Kidney glomerular epithelial cell (primary cell): ENCODE data around the gene VAX1.
"Not testable (repeated sequence)": the region's sequence is repeated elsewhere in the genome, so short reads cannot be mapped to it uniquely, and the experiment has no call there.

Source experiments
- DNase-seq: peaks from one replicate; lab custom pipeline; 2025; lab: John Stamatoyannopoulos, UW

VAX1 gene

GRCh38 chr10:117135480-117136140 lies 2.5 kb downstream of the VAX1 start:
- DNase-seq: no peak

- no peak for DNase-seq
Observed at GRCh38 chr10:117135026-117135372, 3.1 kb downstream of the VAX1 start.

- no peak for DNase-seq
Observed at GRCh38 chr10:117134306-117135025, 3.6 kb downstream of the VAX1 start.

GRCh38 chr10:117134056-117134305 lies 4.1 kb downstream of the VAX1 start:
- no peak for DNase-seq

- DNase-seq: no peak
Observed at GRCh38 chr10:117133273-117134055, 4.6 kb downstream of the VAX1 start.

- DNase-seq: no peak
Observed at GRCh38 chr10:117132751-117133231, 5.3 kb downstream of the VAX1 start.

GRCh38 chr10:117131376-117132327 lies 6.4 kb downstream of the VAX1 start:
- DNase-seq: no peak

GRCh38 chr10:117130862-117131375 lies 7.2 kb downstream of the VAX1 start:
- no peak for DNase-seq

GRCh38 chr10:117130346-117130745 lies 7.7 kb downstream of the VAX1 start:
- DNase-seq: no peak

- DNase-seq: not testable (repeated sequence)
Observed at GRCh38 chr10:117126645-117127044, 11.4 kb downstream of the VAX1 start.

- DNase-seq: no peak
Observed at GRCh38 chr10:117126034-117126433, 12.0 kb downstream of the VAX1 start.

- DNase-seq: no peak
Observed at GRCh38 chr10:117112220-117112619, 25.9 kb downstream of the VAX1 start.

GRCh38 chr10:117107238-117107637 lies 30.8 kb downstream of the VAX1 start:
- no peak for DNase-seq

- DNase-seq: no peak
Observed at GRCh38 chr10:117096599-117097201, 41.4 kb downstream of the VAX1 start.

GRCh38 chr10:117094856-117095255 lies 43.2 kb downstream of the VAX1 start:
- no peak for DNase-seq

GRCh38 chr10:117092386-117092785 lies 45.7 kb downstream of the VAX1 start:
- DNase-seq: no peak

- no peak for DNase-seq
Observed at GRCh38 chr10:117090834-117091233, 47.2 kb downstream of the VAX1 start.

- DNase-seq: no peak
Observed at GRCh38 chr10:117087521-117087920, 50.5 kb downstream of the VAX1 start.

GRCh38 chr10:117086546-117086945 lies 51.5 kb downstream of the VAX1 start:
- no peak for DNase-seq

- not testable (repeated sequence) for DNase-seq
Observed at GRCh38 chr10:117084421-117085246, 53.4 kb downstream of the VAX1 start.
